GM19035 (cell line): ENCODE data around the gene CMIP.

Source experiments
- ATAC-seq: cut with Tn5 transposase; IDR thresholded peaks from one replicate; pipeline ENCODE4 v1.9.1; 2021; ENCODE audit not compliant: unreplicated experiment

CMIP gene

DNA sequence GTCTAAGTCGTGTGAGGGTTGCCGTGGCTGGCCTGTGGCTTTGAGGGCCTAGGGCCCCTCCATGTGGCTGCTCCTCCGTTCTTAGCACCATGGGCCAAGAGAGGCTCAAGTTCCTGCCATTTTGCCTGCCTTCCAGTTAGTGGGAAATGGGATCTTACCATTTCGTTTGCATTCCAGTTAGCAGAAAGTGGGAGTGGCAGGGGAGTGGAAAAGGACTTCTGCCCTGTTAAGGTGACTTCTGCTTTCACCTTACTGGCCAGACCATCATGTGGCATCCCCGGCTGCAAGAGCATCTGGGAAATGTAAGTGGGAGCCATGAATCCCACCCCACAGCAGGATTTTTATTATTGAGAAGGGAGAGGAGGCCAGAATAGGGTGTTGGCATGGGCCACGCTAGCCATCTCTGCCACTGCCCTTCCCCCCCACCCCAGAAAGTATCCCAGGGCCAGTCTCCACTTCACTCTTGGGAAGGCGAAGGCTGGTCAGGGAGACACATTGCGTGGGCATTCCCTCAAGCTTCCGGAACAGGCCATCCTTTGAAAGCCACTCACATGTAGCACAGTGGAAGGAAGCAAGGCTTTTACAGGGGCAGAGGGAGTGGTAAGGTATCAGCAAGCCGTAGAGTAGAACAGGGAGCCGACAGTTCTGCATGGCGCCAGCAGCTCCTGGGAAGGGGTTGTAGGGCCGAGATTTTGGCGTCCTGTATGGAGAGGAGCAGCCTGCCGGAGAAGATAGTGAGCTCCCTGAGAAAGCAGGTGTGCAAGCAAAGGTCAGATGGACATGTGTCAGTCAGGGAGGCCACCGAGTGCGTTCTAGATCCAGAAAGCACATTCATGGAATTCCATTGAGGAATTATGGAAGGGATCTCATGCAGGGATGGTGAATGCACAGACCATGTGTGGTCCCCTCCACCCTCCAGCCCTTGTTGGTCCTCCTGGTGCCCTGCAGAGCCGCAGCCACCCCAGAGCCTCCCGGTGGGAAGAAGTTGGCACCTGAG is 33.4 kb downstream of the CMIP start:
- no peak for ATAC-seq

DNA sequence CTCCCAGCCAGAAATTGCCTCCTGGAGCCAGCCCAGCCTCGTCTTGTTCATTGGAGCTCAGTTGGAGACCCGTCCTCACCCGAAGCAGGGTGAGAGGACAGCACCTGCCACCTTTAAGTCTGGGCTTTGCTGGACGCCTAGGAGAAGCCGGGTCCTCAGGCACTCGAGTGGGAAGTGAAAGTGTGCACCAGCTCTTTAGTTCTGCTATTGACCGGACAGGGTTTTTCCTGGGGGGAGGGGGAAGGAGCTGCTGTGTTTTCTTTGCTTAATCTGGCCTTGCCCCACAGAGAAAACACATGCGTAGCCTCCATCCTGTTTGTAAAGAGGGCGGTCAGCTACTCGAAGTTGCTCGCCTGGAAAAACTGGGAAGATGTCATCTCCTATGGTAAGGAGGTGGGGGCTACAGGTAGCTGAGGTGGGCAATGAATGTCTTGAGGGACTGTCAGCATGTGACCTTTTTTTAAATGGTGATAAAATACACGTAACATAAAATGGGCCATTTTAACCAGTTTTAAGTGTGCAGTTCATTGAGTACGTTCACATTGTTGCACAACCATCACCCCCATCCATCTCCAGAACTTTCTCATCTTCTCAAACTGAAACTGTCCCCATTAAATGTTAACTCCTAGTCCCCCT is 34.4 kb downstream of the CMIP start:
- ATAC-seq, result peak; percentile 56

DNA sequence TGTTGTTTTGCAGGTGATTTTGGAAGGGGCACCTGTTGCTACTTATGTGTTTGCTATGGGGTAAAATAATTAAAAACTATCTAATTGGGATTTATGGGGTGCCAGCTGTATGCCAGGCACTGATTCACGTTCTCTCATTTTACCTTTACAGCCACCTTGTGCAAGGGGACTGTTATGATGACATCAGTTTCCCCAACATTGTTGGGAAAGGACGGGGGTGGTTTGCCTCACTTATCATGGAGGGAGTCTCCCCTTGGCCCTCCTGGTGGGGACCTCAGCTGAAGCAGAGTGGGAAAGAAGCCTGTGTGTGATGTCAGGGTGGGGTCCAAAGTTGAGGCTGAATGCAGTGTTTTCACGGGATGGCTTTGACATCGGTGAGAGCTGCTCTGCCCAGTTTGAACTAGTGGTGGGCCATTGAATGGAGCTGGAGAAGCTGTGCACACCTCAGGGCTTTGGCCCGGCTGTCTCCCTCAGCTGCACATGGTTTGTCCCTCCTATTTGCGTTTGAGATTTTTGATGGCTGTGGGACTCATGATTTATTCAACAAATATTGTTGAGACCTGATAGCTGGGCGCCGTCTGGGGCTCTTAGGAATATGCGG is 36.1 kb downstream of the CMIP start:
- peak; percentile 4 for ATAC-seq

DNA sequence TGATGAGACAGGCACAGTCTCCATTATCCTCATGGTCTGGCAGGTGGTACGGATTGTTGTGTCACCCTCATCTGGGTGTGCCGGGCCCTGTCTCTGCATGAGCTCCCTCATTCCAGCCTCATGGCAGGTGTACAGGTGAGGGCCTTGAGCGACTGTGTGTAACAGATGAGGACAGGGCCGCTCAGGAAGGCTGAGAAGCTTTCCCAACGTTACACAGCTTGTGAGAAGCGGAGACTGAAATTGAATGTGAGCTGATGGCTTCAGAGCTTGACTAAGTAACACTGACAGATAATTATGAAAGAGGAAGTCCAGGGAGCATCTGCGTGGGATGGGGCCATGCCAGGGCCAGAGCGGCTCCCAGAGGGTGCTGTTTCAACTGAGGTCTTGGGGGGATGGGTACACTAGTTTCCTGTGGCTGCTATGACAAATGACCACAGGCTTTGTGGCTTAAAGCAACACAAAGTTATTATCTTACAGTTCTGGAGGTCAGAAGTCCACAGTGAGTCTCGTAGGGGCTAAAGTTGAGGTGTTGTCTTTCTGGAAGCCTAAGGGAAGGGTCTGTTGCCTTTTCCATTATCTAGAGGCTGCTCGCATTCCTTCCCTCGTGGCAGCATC is 36.7 kb downstream of the CMIP start:
- peak; percentile 88 for ATAC-seq

DNA sequence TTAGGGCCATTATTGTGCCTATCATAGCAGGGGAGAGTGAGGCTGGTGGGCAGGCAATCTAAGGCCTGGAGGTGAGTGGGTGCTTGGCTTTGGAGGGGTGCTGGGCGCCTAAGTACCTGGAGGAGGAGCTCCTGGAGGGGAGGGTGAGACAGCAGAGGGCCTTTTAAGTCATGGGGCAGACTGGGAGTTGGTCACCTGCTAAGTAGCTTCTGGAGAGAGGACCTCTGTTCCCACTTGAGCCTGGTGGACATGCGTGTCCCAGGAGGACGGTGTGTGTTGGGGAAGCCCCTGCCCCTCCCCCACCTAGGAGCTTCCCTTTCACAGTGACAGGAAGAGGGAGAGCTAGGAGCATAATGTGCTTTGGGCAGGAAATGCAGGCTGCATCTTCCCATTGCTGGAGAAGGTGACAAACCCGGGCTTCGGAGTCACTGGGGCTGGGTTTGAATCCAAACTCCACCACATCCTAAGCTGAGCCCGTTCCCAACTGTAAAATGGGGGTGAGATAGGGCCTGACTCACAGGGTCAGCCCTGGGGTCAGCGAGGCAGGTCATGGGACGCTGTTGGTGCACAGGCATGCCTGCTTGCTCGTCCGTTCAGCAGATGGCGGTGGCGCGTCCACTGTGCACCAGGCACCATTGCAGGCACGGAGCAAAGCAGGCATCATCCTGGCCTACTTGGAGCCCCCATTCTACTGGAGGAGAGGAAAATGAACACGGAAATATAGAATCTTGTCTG is 37.9 kb downstream of the CMIP start:
- no peak for ATAC-seq

DNA sequence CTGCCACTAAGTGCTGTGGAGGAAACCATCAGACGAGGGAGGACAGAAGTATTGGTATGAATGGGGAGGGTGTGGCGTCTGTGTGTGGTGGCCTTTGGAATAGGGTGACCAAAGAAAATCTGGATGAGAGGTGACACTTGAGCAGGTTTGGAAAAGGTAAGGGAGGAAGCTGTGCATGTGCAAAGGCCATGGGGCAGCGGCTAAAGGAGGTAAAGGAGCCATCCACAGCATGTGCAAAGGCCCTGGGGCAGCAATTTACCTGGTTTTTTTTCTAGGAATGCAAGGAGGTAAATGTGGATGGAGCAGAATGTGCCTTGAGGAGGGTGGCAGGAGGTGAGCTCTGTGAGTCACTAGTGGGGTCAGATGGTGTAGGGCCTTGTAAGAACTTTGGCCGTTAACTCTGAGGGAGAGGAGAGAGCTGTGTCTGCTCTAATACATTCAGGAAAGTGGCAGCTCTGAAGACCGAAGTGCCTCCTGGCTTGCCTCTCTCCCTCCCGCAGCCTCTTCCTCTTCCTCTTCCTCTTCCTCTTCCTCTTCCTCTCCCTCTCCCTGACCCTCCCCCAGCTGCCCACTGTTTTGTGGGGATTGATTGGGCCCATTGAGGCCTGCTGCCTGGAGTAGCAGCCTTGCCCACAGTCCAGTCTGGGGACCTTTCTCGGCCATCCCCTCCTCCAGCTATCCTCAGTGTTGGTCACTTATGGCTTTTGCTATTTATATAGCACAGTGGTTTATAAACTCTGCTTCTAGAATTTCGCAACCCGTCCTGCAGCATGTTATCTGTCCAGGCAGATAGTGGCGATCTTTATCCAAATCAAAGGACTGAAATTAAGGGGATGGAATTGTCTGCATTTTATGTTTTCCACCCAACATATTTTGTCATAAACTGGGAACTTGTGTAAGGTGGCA is 38.7 kb downstream of the CMIP start:
- no peak for ATAC-seq

DNA sequence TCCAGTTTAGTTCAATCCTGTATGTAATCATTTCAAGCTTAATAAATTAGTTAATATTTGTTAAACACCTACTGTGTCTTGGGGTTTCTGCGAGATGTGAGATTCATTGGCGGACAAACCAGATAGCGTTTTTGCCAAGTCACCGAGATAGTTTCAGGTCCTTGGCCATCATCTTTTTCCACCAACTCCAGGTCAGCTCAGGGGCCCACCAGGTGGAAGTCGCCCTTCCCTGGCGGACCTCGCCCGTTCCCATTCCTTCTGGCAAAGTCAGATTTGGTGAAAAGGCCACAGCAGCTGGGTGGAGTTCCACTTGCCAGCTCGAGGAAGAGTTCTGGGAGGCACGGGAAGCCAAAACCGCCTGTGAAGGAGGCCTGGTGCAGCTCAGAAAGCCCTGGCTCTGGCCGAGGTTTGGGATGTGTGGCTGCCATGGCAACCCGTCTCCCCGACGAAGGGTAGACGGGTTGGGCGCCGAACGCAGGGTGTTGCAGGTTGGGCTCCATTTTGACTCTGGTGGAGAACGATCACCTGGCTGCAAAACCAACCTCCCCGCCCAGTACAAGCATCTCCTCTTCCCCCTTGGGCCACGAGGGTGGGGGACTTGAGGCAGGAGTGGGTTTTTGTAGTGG is 39.5 kb downstream of the CMIP start:
- no peak for ATAC-seq

DNA sequence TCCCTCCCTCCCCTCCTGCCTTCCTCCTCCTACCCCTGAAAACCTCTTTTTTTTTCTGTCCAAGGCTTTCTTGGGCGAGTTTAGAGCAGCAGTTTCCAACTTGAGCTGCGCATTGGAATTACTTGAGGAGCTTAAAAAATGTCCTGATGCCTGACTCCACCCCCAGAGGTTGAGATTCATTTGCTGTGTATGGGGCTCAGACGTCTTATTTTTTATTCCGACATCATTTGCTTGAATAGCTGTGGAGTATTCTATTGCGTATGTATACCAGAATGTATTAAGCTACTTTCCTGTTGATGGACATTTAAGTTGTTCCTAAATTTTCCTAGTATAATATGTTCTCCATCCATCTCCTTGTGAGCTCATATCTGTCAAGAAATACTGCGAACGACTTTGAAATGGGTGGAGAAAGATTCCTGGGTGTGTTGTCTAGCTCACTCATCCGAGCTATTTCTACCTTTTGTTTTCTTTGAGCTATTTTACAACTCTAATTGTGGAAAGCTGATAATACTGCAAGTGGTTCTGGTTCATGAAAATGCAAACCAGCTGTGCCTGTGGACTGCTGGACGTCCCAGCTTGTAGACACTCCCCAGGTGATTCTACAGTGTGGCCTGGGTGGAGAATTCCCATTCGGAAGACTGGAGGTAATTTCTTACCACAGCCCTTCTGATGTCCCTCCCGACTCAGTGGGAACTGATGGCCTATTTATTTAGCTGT is 40.5 kb downstream of the CMIP start:
- no peak for ATAC-seq

DNA sequence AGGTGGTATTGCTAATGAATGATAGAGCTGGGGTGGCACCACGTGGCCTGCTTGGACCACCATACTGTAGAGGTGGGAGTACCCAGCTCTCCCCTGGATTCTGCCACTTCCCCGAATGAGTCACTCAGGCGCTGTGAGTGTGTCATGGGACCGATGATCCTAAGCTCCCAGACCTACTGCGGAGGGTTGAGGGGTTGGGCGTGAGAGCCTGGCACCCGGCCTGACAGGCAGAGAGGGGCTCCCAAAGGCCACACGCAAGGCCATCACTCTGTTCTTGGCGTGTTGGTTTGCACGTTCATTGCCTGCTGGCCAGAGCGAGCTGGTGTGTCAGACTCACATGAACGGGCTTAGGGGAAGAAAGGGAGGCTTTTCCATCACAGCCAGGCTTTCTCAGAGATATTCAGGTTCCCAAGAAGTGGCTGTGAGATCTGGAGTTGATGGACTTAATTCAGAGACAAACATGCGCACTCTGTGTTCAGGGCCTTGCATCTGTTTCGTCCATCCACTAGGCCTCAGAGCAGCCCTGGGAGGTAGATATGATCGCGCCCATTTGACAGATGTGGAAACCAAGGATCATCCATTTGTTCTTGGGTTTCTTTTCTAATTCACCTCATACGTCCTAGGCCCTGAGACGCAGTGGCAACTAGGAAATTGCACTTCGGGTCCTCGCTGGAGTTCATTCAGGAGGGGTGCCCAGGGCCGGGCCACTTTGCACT is 41.4 kb downstream of the CMIP start:
- ATAC-seq, result no peak

DNA sequence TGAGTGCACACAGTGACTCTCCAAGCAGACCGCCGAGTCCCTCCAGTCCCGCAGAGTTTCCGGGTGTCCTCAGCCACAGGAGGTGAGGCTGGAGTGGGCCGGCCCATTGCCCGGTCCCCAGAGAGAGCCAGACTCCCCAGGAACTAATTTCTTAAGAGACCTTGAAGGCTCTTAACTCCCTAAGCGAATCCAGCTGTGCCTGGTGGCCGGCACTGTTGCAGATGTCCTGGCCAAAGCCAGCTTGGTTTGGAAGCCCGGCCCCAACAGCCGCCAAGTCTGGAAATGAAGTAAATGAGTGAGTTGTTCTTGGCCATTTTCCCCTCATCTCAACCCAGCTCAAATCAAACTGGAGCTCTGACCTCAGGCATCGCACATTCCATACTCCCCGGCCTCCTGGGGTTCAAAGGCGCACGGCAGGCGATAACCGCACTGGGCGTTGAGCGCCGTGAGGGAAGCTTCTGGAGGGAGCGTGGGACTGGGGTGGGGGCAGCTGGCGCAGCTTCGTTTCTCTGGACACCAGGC is 42.0 kb downstream of the CMIP start:
- ATAC-seq, result no peak

DNA sequence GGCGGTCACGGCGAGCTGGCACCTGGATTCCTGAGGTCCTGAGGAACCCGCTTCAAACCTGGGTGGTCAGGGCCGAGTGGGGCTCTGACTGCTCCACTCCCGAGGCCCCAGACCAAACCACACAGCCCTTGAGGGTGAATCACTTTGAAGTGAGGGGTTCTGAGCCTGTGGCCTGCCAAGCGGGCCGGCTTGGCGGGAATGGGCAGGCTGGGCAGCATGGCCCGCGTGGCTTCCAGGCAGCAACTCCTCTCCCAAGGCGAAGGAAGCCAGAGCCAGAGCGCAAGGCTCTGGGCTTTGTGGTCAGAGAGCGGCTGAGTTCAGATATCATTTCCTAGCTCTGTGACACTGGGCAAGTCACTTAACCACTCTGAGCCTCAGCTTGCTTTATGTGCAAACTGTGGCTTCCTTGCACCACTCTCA is 42.7 kb downstream of the CMIP start:
- no peak for ATAC-seq

DNA sequence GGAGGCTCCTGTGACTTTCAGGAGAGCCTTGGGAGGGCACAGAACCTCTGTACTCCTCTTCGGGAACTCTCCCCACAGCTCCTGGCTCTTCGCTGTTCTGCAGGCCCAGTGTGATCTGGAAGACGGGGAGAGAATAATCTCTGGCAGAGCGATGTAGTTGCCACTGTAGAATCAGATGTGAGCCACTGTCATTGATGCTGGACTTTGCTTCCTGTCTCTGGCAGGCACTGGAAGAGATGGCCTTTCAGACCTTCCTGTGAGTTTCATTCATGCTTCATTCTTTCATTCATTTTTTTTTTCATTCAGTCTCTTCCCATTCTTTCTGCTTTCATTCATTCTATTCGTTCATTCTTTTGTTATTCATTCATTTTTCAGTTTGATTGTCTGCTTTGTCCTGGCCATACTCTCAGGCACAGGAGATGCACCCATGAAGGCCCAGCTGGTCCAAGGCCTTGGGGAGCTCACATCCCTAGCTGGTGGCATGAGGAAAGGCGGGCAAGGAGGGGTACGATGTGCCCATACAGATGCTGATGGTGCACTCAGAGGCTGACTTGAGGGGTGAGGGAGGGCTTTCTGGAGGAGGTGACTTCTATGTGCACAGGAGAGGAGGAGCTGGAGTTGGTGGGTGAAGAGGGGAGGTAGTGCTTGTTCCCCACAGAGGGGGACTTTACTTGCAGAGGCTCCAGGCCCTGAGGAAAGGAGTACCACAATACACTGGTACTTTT is 44.2 kb downstream of the CMIP start:
- ATAC-seq, result no peak

DNA sequence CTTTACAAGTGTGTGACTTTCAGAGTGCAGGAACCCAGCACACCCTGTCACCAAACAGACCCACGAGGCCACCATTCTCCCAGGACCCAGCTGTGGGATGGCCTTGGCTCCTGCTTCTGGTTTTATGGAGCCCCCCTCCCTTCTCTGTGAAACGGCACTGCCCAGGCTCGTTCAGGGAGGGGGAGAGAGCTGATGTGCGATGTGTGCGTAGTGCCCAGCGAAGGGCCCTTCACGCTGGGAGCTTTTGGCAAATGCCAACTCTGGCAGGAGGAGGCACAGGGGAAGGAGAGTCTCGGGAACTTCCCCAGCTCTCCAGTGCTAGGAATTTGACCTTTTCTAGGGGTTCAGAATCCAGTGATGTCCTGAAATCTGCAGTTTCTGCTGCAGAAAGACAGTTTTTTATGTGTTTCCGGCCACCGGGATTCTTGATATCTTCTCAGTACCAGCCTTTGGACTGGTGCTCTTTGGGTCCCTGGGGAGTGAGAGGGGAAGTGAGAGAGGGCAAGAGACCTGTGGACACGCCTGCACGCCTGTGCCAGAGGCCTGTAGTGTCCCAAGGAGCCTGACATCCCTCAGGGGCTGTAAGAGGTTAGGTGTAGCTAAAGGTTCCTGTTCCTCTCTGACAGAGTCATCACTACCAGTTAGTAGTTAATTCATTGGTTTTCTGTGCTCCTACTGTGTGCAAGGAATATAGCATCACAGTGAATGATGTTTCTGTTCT is 45.1 kb downstream of the CMIP start:
- ATAC-seq, result no peak

DNA sequence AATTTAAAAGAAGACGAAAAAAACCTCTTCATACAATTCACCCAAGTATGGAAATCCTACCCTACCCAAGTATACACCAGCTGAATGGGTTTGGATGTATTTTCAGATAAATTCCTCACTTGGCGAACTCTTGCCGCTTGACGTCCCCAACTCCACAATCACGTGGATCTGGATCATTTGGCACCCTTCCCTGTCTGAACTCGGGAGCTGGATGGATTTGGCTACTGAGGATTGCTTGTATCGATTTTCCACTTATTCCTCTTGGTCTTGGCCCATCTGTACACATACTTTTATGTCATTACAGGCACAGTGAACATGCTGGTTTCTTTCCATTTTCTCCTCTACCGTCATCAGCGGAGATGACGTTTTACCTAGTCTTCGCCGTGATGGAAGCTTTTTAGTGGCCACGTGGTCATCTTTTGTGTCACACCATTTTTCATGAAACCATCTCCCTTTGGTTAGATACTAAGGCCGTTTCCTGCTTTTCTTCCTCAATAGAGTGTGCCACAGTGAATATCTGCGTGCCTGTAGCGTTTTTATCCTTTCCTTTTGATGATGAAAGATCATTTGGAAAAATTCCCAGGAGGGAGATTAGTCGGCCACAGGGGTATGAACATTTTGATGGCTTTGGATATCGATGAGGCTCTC is 47.1 kb downstream of the CMIP start:
- no peak for ATAC-seq

DNA sequence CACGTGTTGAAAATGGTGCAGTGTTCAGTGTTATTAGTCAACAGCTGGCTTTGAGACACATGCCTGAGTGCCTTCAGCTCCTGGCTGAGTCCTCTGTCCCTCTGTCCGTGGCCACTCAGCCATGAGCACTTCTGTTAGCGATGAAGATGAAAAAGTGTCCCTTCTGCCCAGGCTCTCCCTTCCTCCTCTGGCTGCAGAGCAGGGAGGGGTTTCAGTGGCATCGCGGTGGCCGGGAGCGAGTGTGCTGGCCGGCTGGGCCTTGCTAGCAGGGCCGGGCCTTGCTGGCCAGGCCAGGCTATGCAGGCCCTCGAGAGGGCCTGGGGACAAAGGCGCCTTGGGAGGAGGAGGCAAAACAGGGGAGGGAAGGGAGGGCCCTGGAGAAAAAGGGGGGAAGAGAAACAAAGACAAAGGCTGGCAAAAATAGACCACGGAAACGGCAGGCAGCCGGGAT is 47.7 kb downstream of the CMIP start:
- no peak for ATAC-seq
